ENCODE results near the gene PLAU.

GRCh38 chr10:73894245-73894971 lies 16.5 kb upstream of the PLAU start:
- TF ChIP-seq CTCF (IDR thresholded peaks at IDR 0.05) (no peak), POLR2A (IDR thresholded peaks at IDR 0.05) (no peak)

All from testis (tissue), 2 donors.